ENCODE data around the gene MRM2.

- TF ChIP-seq CTCF (IDR thresholded peaks at IDR 0.05; ENCODE audit: poor library complexity) (no peak), EZH2 (IDR thresholded peaks at IDR 0.05; ENCODE audit: borderline replicate concordance) (no peak), EZH2phosphoT487 (IDR thresholded peaks at IDR 0.05; ENCODE audit: low read depth, severe bottlenecking, unreplicated experiment) (no peak)
Measured at GRCh38 chr7:2257046-2257551, 15.1 kb upstream of the MRM2 start.

Data from hepatocyte (in vitro differentiated cells).